HG03139 (cell line): ENCODE results near the gene MYO10.
"Not testable (repeated sequence)": the region's sequence is repeated elsewhere in the genome, so short reads cannot be mapped to it uniquely, and the experiment has no call there.

ENCODE experiments used
- ATAC-seq: cut with Tn5 transposase; IDR thresholded peaks from one replicate; pipeline ENCODE4 v1.9.1; 2021; ENCODE audit not compliant: unreplicated experiment

Gene MYO10

DNA sequence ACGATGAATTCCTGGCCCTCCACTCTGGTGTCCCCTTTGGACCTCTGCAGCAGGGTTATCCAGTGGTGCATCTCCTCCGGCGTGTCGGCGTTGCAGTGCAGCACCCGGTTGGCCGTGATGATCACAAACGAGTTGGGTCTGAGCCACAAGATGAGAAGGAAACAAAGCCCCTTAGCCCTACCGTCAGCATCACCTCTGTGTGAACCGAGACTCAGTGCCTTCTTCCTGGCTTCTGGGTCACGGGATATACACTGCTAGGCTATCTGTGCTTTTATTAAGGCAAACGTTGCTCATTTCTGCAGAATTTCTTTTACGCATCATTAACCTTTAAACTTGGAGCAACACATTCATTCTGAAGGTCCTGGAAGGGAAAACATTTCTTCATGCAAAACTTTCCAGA lies 254.2 kb downstream of the MYO10 start:
- ATAC-seq: no peak

DNA sequence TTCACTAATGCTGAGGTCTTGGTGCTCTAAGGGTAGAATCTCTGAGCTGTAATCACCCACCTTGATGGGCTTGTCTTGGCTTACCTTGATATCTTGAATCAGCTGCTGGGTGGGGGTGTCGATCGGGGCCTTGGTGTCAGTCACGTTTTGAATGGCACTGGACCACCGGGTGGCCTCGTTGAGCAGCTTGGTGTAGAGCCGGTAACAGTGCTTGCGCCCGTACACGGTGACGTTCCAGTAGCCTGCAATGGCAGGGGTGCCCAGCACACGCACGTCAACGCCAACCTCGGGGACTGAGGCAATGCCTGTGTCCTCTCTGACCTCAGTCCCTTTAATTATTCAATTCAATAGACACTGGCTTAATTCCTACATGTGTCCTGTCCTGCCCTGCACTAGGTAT lies 256.2 kb downstream of the MYO10 start:
- ATAC-seq: no peak

DNA sequence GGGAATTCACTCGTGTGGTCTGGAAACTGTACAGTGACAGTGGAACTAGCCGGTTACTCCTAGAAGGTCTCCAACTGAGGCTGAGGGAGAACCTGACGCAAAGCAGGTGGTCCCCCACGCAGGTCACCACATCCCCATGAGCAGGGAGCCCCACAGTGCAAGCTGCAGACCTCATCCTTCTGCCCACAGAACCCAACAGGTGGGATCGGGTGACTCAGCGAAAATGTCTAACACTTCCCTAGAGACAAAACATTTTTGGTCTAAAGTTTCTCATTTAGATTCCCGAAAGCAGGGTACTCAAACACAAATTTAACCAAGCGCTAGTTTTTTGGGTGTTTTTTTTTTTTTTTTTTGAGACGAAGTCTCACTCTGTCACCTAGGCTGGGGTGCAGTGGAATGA lies 256.9 kb downstream of the MYO10 start:
- ATAC-seq: no peak

DNA sequence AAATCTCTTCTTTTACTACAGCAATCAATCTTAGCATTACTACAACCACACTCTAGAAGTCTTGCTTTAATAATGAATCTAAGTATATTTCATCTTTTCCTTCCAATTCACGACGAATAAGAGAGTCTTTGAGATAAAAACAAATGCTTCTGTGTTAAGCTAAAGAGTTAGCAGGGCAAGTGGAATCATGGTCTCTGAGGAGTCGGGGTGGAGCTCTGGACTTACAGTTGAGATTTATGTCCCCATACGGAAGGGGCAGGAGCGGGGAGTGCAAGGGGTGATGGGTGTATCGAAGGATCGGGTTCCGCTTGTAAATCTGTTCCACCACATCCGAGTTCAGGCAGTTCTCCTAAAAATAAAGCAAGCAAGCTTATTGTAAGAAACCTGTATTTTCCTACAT lies 260.3 kb downstream of the MYO10 start:
- ATAC-seq: no peak

DNA sequence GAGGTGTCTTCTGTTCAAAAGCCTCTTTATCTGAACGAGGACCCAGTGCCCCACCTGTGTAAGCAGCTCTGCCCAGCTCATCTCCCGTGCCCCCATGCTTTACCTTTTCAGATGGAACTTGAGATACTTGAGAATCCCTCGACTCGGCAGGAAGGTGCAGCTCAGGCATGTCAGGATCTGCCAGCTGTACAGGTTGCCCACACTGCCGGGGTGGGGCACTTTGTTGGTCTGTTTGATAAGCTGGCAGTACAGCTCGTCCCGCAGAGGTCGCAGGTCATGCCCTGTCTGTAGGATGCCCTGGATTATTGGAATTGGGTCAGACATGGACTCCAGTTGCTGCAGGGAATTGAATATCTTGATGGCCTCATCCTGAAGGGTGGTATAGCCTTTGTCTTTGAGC lies 261.3 kb downstream of the MYO10 start:
- ATAC-seq: no peak

DNA sequence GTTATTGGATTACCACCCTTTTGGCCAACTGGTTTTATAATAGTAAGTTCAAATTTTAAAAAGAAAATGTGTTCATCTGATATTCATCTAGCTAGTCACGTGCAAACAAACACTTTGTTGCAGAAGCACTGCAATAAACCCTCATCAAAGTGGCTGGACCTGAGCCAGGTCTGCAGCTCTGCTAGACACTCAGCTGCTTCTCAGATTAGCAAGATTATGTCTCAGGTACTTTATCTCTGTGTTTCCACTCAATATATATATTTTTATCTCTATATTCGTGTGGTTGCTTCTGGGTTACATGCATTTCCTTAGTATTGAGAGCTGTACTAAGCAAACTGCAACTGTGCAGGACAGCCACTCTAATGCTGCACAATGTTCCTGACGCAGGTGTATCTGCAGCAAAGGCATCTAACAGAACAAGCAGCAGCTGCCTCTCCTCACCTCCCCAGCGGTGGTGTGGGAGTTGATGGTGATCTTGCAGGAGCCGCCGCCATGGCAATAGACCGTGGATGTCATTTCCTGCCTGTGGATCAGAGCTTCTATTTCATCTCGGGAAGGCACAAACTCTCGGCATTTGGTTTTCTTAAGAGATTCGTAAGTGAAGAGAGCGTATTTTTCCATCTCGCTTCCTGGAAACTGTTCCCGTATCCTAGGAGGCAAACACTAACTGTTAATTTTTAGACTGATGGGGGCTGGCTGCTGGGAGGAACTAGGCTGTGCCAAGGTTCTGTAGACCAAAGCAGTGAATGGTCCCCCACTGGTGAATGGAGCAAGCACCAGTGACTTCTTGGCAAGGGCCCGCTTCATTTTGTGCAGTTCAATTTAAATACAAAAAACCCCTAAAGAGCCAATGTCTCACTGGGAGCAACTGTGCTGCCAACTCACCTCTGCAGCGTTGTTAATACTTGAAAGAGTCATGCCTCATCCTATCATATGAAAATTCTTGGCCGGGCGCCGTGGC lies 262.6 kb downstream of the MYO10 start:
- no peak for ATAC-seq

DNA sequence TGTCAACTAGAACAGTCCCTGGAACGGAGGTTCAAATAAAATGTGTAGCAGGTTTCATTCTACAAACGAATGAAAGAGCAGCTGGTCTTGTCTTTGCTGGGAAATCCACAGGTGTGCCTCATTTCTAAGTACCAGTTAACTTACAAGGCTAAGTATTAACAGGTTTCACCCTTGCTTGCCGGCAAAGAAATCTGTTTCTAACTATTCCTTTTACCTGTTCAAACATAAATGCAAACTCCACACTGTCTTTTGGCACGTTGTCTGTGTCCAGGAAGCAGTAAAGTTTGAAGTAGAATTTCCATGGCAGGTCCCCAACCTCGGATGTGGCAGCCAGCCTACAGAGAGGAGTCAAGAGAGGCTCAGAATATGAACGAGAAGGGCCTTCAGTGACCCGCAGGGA lies 264.9 kb downstream of the MYO10 start:
- no peak for ATAC-seq

DNA sequence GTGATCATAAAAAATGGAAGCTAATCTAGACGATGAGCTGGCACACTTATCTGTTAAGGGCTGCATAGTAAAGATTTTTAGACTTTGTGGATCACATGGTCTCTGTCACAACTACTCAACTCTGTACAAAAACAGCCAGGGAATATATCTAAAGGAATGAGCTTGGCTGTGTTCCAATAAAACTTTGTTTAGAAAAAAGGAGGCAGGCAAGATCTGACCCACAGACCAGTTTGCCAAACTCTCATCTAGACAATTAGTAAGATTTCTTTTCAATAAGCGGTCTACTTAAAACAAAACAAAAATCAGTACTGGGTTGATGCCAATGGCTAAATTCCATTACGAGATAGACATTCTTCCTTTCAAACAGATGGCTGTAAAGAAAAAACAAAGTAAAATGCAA lies 266.3 kb downstream of the MYO10 start:
- no peak for ATAC-seq

DNA sequence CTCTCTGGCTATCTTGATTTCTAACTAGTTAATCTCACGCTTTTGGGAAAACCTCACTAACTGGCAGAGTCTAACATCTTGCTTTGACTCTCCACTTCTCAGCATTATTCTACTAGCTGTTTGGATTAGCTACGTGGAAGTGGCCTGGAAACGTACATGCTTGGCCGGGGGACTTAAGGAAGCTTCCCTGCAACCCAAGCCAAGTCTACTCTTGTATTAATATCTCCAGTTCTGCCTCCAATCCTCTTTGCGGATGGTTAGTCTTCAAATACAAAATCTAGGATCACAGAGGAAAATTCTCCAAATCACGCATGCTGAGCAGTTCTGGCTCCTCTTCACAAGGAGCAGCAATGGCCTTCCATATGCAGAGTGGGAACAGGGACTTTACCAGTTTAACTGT lies 267.5 kb downstream of the MYO10 start:
- no peak for ATAC-seq

DNA sequence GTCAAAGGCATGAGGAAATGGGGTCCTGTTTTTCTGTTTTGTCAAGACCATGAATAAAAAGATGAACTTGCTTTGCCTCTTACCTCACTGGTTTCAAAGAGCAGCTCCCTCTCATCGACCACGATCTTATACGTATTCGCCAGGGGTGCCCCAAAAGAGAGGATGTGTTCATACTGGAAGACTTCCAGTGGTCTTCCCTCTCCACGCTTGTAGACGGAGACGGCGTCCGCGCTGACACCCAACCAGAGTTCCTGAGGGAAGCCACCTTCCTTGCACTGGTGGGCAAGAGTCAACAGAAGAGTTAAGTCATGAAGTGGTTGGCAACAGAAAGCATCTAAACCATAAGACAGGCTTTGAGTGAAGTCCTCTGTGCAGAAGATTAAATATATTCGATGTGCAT lies 267.9 kb downstream of the MYO10 start:
- no peak for ATAC-seq

DNA sequence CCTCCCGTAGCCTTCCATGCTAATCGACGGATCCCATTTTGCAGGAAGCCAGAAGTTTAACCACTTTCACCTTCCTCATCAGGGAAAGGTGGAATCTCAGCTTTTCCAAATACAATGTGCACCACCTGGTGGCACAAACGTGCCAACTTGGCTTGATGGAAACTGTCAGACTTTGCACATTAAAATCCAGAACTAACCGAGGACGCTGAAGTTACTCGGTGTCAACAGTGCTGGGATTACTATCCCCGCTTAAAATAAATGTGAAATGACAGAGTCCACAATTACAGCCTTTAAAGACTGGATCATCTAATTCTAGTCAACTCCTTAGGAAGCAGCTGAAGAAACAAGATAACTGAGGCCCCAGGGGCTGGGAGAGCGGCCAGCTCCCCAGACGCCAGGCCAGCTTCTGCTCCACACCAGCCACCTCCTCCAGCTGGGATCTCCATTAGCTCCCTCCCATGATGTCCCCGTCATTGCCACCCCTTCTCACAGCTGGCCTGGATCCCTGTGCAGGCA lies 269.1 kb downstream of the MYO10 start:
- no peak for ATAC-seq

DNA sequence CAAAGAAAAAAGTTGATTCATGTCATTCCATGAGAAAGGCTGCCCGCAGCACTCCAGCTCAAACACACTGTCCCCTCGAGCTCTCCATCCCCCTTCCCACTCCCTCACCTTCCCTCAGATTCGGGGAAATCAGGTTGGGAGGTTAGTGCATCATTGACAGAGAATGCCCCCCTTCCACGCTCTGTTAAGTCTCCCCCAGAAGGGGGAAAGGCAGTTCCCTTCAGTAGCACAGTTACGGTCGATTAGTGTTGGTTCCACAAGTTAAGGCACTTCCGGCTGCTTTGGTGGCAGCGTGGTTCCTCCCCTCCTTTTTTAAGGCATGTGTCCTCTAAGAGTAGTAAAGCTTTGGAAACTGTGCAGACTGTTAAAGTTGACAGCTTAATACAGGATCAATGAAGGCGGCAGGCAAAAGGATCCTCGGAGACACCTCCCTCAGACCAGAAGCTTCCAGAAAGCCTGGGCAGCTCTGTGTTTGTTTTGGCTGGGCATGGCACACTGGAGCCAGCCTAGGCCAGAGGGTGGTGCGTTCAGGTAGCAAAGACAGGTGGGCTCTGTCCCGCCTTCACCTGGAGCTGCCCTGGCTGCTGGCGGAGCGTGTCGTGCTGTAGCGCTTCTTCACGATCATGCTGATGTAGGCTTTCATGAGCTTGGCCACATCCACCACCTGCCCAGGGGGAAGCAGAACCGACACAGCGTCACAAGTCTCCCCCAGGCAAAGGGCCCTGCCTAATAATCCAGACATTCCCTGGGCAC lies 269.8 kb downstream of the MYO10 start:
- no peak for ATAC-seq

DNA sequence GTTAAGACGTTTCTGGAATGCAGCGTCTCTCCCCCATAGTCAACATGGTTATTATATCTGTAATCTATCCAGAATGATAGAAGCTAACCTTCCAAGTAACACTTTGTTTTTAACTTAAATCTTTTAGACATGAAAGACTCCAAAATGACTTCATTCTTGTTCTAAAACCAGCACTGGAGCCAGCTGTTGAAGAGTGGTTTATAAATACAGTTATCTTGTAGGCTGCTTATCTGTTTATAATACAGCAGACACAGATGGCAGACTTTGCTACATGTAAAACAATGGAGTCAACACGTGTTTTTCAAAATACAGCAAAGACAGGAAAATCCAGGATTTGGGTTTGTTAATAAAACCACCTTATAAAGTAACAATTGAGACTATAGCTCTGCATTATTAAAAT lies 270.5 kb downstream of the MYO10 start:
- ATAC-seq: no peak

DNA sequence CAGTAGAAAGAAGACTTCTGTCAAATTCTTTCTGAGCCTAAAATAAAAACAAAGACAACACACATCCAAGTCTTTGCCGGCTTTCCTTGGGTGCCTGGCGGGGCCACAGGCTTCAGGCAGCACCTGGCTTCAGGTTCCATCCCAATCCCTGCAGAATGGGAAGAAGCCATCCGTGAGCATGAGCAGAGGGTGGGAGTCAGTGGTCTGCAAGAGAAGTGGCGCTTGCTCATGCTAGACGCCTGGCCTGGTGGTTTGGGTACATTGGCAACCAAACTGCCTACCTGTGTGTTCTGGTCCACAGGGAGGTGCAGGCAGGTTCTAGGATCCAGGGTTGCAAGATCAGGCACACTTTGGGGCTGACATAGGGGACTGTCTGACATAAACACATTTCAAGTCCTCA lies 271.7 kb downstream of the MYO10 start:
- ATAC-seq: no peak

DNA sequence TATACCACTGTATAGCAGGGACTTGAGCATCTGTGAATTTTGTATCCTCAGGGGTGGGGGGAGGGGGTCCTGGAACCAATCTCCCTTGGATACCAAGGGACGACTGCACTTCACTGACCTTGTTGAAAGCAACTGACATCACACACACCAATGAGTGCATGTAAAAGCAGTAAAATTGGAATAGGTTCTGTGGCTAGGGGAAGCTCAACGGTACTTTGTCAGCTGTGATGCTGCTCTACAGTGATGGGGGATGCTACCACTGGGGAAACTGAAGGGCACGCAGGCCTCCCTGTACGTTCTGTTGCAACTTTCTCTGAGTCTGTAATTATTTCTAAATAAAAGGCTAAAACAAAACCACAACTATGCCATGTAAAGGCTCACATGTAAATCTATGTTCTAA lies 272.2 kb downstream of the MYO10 start:
- ATAC-seq: no peak

DNA sequence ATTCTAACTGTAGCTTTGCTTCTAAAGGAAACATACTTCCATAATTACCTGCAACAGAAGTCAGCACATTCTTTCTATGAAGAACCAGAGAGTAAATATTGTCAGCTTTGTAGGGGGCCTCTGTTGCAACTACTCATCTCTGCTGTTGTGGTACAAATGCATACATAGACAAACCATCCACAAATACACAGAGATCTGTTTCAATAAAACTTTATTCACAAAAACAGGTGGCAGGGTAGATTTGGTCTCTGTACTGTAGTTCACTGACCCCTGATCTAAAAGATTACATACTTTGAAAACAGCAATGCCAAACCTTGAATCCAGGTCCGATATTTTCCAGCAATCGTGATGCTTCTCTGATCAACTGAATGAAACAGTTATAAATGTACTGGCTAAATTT lies 274.4 kb downstream of the MYO10 start:
- ATAC-seq: no peak

DNA sequence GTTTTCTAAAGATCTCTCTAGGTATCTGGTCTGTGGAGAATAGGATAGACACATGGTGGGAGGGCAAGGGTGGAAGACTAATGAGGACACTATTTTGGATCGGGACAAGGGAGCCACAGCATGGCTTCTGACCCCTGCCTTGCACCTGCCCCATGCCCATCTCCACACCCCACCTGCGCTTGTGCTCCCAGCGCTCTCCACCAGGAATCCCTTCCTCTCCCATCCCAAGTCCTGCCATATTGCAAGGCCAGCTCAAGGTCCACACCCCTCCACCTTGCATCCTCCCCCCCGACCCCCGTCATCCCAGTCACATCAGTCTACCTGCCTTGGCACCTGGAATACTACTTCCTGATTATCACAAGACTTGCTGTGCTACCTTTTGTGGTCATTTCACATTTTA lies 275.1 kb downstream of the MYO10 start:
- no peak for ATAC-seq

DNA sequence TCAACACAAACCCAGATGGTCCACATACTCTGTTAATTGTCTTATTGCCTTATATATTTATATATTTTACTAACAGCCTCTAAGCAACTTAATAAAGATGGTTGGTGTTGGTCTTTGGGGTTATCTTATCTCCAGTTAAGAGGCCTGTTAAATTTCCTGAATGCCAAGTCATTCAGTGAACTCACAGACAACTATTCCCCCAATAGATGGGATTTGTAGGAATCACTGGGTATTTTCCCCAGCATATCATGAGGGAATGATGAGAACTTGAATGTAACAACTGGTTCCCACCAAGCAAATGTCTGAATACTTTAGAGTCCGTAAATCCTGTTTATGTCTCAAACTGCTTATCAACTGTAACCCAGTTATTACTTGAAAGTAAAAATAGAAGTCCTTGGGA lies 276.6 kb downstream of the MYO10 start:
- ATAC-seq: no peak

DNA sequence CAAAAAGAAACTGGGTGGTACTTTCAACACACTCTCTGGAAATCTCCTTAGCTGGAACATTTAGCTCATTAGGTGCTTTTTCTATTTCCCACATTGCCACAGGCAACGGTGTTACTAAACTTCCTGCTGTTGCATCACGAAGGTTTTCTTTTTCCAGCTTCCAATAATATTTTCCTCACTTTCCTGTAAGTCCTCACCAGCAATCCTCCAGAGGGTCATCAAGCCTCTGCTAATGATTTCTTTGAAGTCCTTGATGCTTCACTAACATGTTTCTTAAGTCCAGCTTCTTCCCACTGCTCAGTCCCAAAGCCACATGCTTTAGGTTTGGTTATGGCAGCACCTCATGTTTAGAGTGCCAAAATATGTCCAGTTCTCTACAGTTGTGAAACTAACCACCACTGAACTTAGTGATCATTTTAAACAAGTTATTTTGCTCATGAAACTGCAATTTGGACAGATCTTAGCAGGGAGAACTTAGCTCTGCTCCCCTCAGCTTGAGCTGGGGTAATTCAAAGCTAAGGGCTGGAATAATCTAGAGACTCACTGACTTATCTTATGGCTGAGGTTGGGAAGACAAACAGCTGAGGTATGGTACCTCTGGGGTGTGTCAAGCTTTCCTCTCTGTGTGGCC lies 279.4 kb downstream of the MYO10 start:
- no peak for ATAC-seq

DNA sequence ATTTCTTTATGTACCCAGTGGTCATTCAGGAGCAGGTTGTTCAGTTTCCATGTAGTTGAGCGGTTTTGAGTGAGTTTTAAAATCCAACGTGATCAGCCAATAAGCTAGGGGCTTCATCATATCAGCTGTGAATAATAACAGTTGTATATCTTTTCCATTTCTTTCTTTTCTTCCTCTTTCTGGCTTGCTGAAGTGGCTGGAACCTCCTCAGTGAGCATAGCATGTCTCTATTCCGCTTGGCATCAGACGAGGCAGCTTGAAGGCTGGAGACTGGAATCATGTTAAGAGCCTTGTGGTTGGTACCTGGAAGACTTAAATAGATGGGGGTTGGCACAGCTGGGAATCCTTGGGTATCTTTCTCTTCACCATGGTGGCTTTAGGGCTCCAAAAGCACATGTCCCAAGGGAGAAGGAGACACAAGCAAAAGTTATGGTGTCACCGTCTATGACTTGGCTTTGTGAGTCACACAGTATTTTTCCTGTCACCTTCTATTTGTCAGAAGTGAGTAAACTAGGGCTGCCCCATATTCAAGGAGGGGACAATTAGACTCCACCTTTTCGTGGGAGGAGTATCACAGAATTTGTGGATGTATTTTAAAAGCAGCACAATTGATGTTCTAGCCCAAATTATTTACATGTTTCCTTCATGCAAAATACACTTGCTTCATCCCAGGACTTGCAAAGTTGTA lies 281.3 kb downstream of the MYO10 start:
- no peak for ATAC-seq

DNA sequence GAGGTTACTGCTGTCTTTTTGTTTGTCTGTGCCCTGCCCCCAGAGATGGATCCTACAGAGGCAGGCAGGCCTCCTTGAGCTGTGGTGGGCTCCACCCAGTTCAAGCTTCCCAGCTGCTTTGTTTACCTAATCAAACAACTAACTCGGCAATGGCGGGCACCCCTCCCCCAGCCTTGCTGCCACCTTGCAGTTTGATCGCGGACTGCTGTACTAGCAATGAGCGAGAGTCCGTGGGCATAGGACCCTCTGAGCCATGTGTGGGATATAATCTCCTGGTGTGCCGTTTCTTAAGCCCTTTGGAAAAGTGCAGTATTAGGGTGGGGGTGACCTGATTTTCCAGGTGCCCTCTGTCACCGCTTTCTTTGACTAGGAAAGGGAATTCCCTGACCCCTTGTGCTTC lies 287.3 kb downstream of the MYO10 start:
- ATAC-seq: not testable (repeated sequence)
